ENCODE results near the gene NFASC.

NFASC gene

GRCh38 chr1:204930155-204930523, 59.5 kb downstream of the NFASC start:
- no peak for DNase-seq

- no peak for DNase-seq
Measured at GRCh38 chr1:204931313-204931712, 60.7 kb downstream of the NFASC start.

- no peak for DNase-seq
Measured at GRCh38 chr1:204931768-204932572, 61.3 kb downstream of the NFASC start.

- DNase-seq: no peak
Measured at GRCh38 chr1:204932573-204932909, 61.9 kb downstream of the NFASC start.

- DNase-seq: no peak
Measured at GRCh38 chr1:204935155-204935554, 64.5 kb downstream of the NFASC start.

- no peak for DNase-seq
Measured at GRCh38 chr1:204936765-204937164, 66.1 kb downstream of the NFASC start.

GRCh38 chr1:204937901-204938300, 67.2 kb downstream of the NFASC start:
- DNase-seq: no peak

- no peak for DNase-seq
Measured at GRCh38 chr1:204940591-204940990, 69.9 kb downstream of the NFASC start.

GRCh38 chr1:204941421-204942338, 71.0 kb downstream of the NFASC start:
- DNase-seq: peak; percentile 11

- DNase-seq: no peak
Measured at GRCh38 chr1:204943495-204943894, 72.8 kb downstream of the NFASC start.

GRCh38 chr1:204944662-204945061, 74.0 kb downstream of the NFASC start:
- no peak for DNase-seq

GRCh38 chr1:204945565-204945977, 74.9 kb downstream of the NFASC start:
- DNase-seq: no peak

GRCh38 chr1:204946640-204947039, 76.0 kb downstream of the NFASC start:
- no peak for DNase-seq

- no peak for DNase-seq
Measured at GRCh38 chr1:204947338-204947737, 76.7 kb downstream of the NFASC start.

- DNase-seq: no peak
Measured at GRCh38 chr1:204947747-204948146, 77.1 kb downstream of the NFASC start.

- no peak for DNase-seq
Measured at GRCh38 chr1:204950353-204951001, 79.8 kb downstream of the NFASC start.

- DNase-seq: no peak
Measured at GRCh38 chr1:204958317-204959307, 88.0 kb downstream of the NFASC start.

- DNase-seq: no peak
Measured at GRCh38 chr1:204959374-204959773, 88.7 kb downstream of the NFASC start.

GRCh38 chr1:204959836-204960235, 89.2 kb downstream of the NFASC start:
- no peak for DNase-seq

- no peak for DNase-seq
Measured at GRCh38 chr1:204960306-204961125, 89.9 kb downstream of the NFASC start.

GRCh38 chr1:204961765-204962419, 91.2 kb downstream of the NFASC start:
- DNase-seq: no peak
